Measurements from ENCODE around the gene RANBP10.

The RANBP10 gene

DNA sequence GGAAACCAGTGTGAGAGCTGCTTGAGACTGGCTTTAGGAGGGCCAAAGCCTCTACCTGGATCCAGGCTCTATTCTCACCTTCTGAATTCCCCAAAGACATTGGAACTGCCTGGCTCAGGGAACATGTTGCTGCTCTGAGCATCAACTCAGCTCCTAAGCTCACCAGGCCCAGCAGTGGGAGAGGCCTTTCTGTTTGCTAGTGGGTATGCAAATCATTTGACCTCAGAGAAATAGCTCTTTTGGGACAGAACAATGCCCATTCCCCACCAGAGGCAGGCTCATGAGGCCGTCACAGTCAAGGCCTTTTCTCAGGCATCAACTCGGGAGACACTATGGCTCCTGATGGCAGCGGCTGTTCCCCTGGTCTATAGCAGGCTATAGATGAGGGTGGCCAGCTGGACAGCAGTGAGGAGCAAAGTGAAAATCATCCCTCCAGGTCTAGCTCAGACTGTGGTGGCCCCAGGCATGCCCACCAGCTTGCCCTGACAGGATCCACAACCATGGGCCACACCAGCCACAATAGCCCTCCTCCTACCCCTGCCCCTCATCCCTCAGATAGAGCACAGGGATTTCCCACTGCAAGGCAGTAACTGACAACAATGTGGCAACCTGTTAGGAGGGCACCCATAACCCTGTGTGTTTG, 56.8 kb downstream of the RANBP10 start:
- H3K4me3 ChIP-seq (ENCODE audit: low read length), result no peak overlapping the region
- no peak for DNase-seq (ENCODE audit: low read depth)
- TF ChIP-seq, protein P1, sequence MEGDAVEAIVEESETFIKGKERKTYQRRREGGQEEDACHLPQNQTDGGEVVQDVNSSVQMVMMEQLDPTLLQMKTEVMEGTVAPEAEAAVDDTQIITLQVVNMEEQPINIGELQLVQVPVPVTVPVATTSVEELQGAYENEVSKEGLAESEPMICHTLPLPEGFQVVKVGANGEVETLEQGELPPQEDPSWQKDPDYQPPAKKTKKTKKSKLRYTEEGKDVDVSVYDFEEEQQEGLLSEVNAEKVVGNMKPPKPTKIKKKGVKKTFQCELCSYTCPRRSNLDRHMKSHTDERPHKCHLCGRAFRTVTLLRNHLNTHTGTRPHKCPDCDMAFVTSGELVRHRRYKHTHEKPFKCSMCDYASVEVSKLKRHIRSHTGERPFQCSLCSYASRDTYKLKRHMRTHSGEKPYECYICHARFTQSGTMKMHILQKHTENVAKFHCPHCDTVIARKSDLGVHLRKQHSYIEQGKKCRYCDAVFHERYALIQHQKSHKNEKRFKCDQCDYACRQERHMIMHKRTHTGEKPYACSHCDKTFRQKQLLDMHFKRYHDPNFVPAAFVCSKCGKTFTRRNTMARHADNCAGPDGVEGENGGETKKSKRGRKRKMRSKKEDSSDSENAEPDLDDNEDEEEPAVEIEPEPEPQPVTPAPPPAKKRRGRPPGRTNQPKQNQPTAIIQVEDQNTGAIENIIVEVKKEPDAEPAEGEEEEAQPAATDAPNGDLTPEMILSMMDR (conservative IDR thresholded peaks at IDR 0.05; ENCODE audit: low read depth, low read length), result no peak

DNA sequence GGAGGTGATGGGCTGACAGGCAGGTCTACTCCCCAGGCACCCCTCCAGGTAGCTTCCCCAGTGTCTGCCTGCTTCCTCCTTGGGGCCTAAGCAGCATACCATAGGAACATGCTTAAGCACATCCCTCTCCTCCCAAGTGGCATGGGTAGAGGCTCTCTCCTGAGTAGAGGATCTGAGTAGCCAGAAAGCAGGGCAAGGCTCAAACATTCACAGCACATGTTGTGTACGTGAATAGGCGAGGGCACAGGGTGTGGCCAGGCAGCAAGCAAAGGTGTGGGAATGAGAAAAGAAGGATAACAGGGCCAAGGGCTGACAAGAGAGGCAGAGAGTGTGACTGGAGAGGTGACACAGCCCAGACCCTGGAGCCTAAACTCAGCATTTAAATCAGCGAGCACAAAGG, 57.5 kb downstream of the RANBP10 start:
- no peak overlapping the region for H3K4me3 ChIP-seq (ENCODE audit: low read length)
- DNase-seq (ENCODE audit: low read depth), result no peak
- TF ChIP-seq, protein P1 (conservative IDR thresholded peaks at IDR 0.05; ENCODE audit: low read depth, low read length), result no peak

DNA sequence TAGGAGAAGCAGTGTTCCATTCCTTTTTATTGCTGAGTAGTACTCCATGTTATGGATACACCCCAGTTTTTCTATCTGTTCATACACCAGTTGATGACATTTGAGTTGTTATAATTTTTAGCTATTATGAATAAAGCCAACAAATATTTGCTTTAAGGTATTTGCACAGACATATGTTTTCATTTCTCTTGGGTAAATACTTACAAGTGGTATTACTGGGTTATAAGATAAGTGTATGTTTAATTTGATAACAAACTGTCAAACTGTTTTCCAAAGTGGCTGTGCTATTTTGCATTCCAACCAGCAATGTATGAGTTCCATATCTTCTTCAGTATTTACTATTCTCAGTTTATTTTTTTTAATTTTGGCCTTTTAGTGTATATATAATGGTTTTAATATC, 59.5 kb downstream of the RANBP10 start:
- DNase-seq (ENCODE audit: low read depth), result no peak
- TF ChIP-seq, protein P1 (conservative IDR thresholded peaks at IDR 0.05; ENCODE audit: low read depth, low read length), result no peak
- no peak overlapping the region for H3K4me3 ChIP-seq (ENCODE audit: low read length)

DNA sequence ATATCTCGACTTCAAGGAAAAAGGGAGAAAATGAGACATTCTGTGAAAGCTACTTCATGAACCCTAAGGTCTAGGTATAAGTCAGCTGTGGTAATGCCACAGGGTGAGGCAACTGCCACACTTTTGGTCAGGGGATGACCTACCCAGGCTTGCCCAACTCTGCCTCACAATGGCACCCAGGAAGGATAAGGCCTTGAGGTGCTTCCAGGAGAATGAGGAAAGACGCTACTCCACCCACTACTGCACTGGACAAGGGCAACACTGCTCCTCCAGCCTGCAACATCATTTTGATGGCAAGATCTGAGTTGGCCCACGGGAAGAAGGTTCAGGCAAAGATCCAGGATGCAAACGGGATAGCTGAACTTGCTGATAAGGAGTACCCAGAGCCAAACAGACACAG, 65.2 kb downstream of the RANBP10 start:
- no peak for DNase-seq (ENCODE audit: low read depth)
- H3K4me3 ChIP-seq (ENCODE audit: low read length), result no peak overlapping the region
- TF ChIP-seq, protein P1 (conservative IDR thresholded peaks at IDR 0.05; ENCODE audit: low read depth, low read length), result no peak

DNA sequence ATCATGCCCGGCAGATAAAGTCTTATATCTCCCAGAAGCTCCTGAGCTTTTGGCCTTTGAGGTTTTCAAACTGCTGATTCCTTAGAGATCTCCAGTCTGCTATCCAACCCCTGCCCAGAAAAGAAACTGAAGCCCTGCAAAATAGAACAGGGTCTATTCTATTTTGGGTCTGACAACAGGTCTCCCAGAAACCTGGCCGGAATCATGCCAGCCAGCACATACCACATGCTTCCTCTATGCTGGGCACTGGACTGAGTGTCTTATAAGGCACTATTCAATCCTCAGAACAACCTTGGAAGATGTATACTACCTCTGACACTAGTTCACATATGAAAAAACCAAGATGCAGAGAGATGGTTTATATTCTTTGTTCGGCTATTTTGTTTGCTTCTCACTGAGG, 66.0 kb downstream of the RANBP10 start:
- TF ChIP-seq, protein P1 (conservative IDR thresholded peaks at IDR 0.05; ENCODE audit: low read depth, low read length), result no peak
- no peak for DNase-seq (ENCODE audit: low read depth)

DNA sequence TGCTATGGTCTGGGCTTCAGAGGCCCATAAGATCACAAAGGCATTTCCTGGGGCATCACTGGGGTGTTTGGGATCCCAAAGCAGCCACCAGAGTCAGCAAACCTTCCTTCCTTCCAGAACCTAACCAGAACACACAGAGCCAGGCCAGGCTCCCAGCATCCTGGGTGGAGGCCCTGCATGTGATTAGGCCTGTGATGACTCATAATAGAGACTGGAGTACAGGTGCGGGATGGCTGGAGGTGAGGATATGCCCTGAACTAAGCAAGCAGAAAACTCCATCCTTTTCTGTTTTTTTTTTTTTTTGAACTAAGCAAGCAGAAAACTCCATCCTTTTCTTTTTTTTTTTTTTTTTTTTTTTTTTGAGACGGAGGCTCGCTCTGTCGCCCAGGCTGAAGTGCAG, 69.5 kb downstream of the RANBP10 start:
- TF ChIP-seq, protein P1 (conservative IDR thresholded peaks at IDR 0.05; ENCODE audit: low read depth, low read length), result no peak
- no peak for DNase-seq (ENCODE audit: low read depth)
- H3K4me3 ChIP-seq (ENCODE audit: low read length), result no peak overlapping the region

More for the DNA sequence above, 66.0 kb downstream of the RANBP10 start:
- H3K4me3 ChIP-seq (ENCODE audit: low read length), result no peak overlapping the region

DNA sequence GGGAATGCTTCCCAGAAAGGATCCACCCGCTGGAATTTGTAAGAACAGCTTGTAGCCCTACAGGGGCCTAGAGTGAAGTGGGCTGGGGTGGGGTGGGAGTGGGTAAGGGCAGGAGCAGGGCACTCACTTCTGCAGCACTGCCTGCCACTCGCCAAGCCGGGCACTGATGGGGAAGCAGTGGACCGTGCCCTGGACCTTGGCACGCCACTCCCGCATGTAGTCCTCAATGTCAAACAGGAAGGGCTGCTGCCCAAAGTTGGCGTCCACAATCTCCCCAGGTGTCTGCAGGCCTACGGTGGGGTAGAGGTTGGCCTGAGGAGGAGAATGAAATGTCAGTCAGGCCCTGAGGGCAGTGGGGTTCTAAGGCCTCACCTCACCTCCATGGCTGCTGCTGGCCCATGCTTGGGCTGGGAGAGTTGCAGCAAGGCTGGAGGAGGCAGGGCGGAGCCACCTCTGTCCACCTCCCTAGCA, 71.6 kb downstream of the RANBP10 start:
- TF ChIP-seq, protein P1 (conservative IDR thresholded peaks at IDR 0.05; ENCODE audit: low read depth, low read length), result no peak
- DNase-seq (ENCODE audit: low read depth), result no peak
- no peak overlapping the region for H3K4me3 ChIP-seq (ENCODE audit: low read length)

Measured in retinal pigment epithelial cell (primary cell).